ENCODE measurements around the gene FADS1.
A peak's percentile ranks its signal among the peaks of the same experiment; 100 is the strongest.

The FADS1 gene

DNA sequence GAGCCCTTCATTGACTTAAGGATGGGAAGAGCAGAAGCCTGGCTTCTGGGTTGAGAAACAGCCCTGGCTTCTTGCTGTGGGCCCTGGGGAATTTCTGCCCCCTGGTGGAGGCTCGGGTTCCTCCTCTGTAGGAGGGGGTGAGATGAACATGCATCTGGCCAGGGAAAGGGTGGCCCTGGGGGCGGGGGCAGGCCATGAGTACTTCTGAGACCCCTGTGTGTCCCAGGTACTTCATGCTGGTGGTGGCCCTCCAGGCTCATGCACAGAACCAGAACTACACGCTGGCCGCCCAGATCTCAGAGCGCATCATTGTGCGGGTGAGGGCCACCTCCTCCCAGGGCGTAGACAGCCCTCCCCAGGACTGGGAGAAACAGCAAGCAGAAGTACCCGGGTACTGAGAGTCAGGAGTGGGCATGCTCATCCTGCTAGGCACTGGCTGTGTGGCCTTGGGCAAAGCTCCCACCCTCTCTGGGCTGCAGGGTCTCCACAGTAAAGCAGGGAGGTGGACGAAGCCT is 40.2 kb downstream of the FADS1 start:
- DNase-seq (ENCODE audit: low read depth): peak; percentile 62

GRCh38 chr11:61775606-61776554 is 40.9 kb downstream of the FADS1 start:
- DNase-seq (ENCODE audit: low read depth): no peak

DNA sequence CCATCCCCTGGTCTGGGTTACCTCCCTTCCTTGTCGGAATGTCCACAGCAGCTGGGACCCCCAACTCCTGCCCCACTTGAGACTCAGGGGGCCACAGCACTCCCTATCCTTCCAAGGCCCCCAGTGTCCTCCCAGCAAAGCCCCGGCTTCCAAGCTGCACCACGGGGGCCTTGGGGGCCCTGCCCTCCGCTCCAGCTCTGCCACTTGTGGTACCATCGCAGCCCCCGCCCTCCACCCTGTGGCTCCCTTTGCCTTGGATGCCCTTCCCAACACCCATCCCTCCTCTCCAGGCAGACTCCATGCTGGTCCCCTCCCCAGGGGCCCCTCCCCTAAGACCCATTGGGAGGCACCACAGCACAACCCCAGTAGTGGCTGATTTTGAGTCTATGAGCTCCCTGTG is 41.7 kb downstream of the FADS1 start:
- DNase-seq (ENCODE audit: low read depth): no peak

DNA sequence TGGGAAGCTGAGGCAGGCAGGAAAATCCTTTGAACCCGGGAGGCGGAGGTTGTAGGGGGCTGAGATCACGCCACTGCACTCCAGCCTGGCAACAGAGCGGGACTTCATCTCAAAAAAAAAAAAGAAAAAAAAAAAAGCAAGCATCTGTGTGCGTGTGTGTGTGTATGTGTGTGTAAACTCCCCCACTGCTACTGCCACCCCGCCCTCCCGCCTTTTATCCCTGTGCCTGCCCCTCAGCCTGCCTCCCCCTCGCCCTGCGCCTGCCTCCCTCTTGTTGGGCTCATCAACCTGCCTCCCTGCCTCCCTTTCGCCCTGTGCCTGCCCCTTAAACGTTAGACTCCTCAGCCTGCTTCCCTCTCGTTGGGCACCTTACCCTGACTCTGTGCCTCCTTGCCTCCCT is 42.4 kb downstream of the FADS1 start:
- DNase-seq (ENCODE audit: low read depth): no peak

DNA sequence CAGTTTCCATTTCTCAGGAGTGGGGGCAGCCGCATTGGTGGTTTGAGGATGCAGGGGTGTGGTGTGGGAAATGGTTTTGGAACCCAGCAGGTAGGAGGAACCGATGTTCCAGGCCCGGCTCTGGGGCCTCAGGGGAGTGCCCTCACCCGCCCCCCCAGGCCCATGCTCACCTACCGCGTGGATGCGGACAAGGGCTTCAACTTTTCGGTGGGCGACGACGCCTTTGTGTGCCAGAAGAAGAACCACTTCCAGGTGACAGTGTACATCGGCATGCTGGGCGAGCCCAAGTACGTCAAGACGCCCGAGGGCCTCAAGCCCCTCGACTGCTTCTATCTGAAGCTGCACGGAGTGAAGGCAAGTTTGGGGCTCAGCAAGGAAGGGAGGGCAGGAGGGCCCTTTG is 43.0 kb downstream of the FADS1 start:
- DNase-seq (ENCODE audit: low read depth): no peak

DNA sequence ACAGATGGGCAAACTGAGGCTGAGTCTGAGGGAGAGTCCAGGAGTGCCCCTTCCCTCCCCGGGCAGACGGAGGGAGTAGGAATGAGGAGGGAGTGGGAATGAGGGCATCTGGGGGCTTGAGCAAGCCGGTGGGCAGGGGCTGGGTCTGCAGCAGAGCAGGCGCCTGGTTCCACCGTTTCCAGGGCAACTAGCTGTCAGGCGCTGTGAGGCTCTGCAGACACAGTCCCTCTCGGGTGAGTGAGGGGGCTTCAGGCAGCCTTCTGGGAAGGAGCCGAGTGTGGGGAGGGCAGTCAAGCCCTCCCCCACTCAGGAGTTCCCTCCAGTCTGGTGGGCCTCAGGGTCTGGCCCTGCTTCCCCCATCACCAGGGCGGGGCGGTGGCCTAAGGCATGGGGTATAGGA is 43.4 kb downstream of the FADS1 start:
- no peak for DNase-seq (ENCODE audit: low read depth)

DNA sequence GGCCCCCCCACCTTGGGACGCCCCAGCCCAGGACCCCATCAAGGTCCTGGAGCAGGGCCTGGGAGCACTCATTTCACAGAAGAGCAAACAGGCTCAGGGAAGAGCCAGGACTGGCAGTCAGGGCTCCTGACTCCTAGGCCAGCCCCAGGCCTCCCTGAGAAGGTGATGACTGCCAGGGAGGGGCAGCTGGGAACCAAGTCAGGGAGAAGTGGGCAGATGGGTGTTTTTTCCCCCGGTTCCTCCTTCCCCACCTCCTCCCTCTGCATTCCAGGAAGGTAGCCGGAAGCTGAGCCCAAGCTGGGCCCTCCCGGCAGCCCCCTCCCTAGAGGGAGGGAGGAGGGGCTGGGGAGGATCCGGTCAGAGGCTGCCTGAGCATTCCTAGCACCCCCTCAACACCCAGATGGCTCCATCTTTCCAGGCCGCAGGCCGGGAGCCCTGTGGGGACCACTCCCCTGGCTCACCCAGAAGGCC is 44.8 kb downstream of the FADS1 start:
- DNase-seq (ENCODE audit: low read depth): no peak

DNA sequence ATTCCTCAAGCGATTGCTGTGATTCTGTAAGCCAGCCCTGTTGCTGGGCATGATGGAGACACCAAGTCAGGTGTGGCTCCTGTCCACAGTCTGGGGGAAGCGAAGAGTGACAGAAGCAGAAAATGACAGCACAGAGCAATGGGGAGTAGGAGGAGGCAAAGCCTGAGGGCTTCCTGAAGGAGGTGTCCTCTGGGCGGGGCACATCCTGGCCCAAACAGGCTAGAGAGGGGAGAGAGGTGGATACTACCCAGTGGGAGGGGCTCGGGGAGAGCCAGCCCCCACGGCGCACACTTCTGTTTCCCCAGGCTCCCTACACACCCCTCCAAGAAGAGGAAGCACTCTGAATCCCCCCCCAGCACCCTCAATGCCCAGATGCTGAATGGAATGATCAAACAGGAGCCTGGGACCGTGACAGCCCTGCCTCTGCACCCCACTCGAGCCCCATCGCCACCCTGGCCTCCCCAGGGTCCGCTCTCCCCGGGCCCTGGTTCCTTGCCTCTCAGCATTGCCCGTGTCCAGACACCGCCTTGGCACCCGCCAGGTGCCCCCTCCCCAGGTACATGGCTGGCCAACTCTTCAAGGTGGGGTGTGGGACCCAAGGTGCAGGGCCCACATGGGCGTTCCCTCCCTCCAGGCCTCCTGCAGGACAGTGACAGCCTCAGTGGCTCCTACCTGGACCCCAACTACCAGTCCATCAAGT is 45.5 kb downstream of the FADS1 start:
- DNase-seq (ENCODE audit: low read depth): no peak

DNA sequence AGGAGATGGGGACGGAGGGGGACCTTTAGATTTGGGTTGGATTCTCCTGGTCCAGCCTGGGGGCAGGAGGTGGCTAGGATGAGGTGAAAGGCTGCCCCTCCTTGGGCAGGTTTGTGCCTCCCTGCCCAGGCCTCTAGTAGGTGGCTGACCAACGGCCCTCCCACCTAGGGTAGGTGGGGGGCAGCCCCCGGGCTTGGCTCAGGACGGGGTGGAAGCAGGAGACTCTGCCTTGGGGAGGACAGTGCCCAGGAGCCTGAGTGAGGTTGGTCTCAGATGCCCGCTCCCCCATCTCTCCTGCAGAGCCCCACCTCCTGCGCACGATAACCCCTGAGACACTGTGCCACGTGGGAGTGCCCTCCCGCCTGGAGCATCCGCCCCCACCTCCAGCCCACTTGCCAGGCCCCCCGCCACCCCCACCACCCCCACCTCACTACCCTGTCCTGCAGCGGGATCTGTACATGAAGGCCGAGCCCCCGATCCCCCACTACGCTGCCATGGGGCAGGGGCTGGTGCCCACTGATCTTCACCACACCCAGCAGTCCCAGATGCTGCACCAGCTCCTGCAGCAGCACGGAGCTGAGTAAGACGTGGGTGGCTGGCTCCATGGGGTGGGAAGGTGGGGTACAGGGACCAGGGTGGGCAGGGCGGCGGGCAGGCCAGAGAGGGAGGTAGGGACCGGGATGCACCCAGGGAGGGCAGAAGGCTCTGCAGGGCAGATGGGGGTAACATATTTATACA is 46.7 kb downstream of the FADS1 start:
- no peak for DNase-seq (ENCODE audit: low read depth)

GRCh38 chr11:61769169-61769920 is 47.5 kb downstream of the FADS1 start:
- no peak for DNase-seq (ENCODE audit: low read depth)

DNA sequence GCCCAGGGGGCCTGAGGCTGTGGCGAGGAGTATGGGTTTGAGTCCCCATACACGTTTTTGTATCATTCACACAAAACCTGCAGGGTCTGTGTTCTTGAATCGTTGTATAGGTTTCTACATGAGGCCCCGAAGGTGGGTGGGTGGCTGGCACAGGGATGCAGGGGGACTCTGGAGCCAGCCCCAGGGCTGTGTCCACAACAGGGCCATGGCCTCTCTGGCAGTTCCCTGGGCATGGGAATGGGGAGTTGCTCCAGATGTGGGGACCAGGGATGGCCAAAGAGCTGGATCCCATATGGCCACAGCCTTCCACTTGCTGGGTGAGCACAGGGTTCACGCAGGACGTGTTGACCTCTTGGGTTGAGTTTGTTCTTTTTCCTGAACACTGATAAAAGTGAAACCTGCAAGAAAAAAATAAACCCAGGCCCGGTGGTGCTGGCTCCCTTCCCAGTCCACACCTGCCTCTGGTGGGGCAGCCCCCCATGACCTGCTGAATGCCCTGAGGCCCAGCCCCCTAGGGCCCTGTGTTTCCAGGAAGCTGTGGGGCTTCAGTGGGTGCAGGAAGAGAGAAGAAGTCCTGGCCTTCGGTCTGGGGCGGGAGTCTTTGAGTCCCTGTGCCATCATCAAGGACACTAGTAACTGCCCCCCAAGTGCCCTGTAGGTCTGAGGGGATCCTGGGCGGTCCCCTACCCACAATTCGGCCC is 48.3 kb downstream of the FADS1 start:
- DNase-seq (ENCODE audit: low read depth): no peak

GRCh38 chr11:61766353-61766841 is 50.4 kb downstream of the FADS1 start:
- no peak for DNase-seq (ENCODE audit: low read depth)

DNA sequence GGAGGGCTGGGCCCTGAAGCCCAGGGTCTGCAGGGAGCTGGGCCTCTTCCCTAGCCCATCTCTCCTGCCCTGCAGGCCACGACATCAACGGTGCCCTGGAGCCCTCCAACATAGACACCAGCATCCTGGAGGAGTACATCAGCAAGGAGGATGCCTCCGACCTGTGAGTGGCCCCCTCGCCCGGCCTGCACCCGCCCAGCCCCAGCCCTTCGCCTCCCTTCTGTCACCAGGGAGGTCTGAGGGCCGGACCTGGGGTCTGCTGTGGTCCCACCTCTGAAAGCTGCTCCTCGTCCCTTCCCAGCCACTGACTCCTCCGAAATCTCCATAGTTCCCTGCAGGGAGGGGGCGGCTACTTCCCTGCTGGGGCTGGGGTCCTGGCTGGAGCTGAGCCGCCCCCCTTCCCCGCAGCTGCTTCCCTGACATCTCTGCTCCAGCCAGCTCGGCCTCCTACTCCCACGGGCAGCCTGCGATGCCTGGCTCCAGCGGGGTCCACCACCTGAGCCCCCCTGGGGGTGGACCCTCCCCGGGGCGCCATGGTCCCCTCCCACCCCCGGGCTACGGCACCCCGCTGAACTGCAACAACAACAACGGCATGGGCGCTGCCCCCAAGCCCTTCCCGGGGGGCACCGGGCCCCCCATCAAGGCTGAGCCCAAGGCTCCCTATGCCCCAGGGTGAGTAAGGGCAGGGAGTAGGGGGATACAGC is 51.1 kb downstream of the FADS1 start:
- no peak for DNase-seq (ENCODE audit: low read depth)

GRCh38 chr11:61764606-61765260 is 52.1 kb downstream of the FADS1 start:
- no peak for DNase-seq (ENCODE audit: low read depth)

GRCh38 chr11:61763930-61764605 is 52.7 kb downstream of the FADS1 start:
- no peak for DNase-seq (ENCODE audit: low read depth)

DNA sequence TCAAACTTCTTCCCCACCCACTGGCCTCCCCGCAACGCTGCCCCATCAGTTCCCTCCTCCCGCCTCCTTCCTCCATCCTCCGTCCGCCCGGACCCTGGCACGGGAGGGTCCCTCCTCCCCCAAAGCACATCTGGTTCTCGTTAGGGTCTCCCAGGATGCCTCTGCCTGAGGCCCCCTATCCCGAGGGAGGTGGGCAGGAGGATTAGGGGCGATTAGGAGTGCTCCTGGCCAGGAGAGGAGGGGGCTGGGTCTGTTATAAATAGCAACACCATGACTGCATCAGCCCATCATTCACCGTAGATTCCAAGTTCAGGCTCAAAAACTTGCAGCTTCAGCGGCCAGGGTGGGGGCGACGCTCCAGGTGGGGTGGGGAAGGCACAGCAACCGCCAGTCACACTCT is 54.0 kb downstream of the FADS1 start:
- DNase-seq (ENCODE audit: low read depth): no peak

GRCh38 chr11:61762223-61762615 is 54.6 kb downstream of the FADS1 start:
- DNase-seq (ENCODE audit: low read depth): no peak

DNA sequence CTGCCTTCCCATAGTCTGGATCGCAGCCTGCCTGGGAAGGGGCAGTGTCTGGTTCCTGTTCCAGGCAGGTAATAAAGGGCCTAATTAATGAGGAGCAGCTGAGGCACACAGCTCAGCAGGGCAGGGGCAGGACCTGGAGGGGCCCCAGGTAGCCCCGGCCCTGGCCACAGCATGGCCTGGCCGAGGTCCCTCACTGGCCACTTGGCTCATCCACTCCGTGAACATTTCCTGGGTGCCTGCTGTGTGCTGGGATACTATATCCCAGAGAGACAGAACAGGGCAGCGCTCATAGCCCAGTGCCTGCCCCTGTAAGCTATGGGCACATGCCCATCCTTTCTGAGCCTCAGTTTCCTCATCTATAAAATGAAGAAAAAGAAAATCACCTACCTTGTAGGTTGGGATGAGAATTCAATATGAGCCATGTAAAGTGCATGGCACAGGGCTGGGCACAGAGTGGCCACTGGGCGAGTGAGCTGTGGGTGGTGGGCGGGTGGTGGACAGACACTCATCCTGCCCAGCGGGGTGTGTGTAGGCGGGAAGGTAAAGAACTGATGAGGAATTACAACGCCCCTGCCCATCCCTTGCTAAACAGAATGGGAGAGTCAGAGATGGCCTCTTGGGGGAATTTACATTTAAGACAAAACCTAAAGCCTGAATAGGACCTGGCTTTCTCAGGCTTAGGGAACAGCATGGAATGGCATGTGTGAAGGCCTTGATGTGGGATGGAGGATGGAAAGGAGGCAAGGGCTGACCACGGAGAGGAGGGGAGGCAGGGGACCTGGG is 55.2 kb downstream of the FADS1 start:
- DNase-seq (ENCODE audit: low read depth): no peak

Measured in activated T-cell treated with anti-CD3 and anti-CD28 coated beads for 48 hours (primary cell).